CD4-positive, alpha-beta T cell treated with Interleukin-6 at 100 ng/mL for 8 hours (primary cell): ENCODE measurements around the gene ABCB6.
"Not testable (repeated sequence)": the region's sequence is repeated elsewhere in the genome, so short reads cannot be mapped to it uniquely, and the experiment has no call there.

Experiments
- DNase-seq: peaks from one replicate; pipeline ENCODE4 v3.0.0-alpha.2; 2020; ENCODE audit warnings: mixed read lengths, low spot score

ABCB6 gene

GRCh38 chr2:219218732-219219701 lies at the start of gene ABCB6:
Gene ABCB6 (minus strand): TSS chr2:219218958. CDS start chr2:219218673, 285 bp downstream.
- peak; percentile 87 for DNase-seq

DNA sequence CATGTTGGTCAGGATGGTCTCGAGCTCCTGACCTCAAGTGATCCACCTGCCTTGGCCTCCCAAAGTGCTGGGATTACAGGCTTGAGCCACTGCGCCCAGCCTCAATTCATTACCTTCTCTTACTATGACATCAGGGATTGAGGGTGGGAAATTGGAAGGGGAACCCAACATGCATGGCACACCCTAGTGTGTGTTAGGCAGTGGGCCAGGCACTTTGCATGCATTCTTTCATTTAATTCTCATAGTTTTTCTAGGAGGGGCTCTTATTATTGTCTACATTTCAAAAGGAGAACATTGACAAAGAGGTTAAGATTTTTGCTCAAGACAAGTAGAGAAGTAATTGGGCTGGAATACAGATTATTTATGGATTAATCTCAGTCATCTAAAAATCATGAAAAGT lies 49.5 kb upstream of the ABCB6 start:
- DNase-seq: no peak

DNA sequence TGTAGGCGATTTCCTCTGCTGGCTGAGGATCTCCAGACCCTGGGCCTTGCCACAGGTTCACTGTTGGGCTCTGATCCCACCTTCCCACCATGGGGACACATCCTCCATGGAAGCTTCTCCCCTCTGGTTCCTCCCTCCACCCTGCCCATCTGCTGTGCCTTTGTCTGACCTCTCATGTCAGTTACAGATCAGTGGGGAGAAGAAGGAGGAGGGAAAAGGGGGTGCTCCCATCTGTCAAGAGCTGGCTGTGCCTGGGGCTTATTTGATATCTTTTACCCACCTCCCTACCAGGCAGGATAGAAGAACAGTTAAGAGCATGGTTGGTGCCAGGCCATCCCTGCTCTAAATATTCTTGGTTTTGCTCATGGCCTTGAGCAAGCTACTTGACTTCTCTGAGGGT lies 48.1 kb upstream of the ABCB6 start:
- no peak for DNase-seq

DNA sequence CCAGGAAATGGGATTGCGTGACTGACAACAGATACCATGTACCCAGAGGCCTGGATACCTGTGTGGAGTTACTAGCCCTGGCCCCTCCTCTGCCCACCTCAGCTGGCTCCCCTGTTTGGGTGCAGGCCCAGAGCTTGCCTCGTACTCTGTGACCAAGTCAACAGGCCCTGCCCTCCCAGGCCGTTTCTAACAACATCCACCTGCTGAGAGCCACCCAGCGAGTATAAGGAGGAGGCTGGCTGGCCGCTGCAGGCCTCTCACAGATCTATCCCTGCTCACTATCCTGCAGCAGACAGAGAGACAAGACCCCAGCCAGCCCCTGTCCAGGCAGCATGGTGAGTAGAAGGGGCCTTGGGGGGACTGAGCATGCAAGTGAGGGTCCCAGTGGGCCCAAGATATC lies 47.5 kb upstream of the ABCB6 start:
- DNase-seq: no peak

GRCh38 chr2:219261024-219261855 lies 42.5 kb upstream of the ABCB6 start:
- DNase-seq: no peak

DNA sequence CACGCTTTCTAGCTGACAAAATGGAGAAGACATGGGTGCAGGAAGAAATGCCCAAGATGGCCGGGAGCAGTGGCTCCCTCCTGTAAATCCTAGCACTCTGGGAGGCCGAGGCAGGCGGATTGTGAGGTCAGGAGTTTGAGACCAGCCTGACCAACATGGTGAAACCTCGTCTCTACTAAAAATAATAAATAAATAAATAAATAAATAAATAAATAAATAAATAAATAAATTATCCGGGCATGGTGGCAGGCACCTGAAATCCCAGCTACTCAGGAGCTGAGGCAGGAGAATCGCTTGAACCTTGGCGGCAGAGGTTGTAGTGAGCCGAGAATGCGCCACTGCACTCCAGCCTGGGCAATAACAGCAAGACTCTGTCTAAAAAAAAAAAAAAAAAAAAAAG lies 40.2 kb upstream of the ABCB6 start:
- not testable (repeated sequence) for DNase-seq

- DNase-seq: peak; percentile 43
Observed at GRCh38 chr2:219254590-219255201, 35.9 kb upstream of the ABCB6 start.

GRCh38 chr2:219253753-219254589 lies 35.2 kb upstream of the ABCB6 start, which contains the start of gene TUBA4A:
Gene TUBA4A (minus strand): TSS chr2:219253918. CDS start chr2:219253858, 60 bp downstream.
- DNase-seq: peak; percentile 92

GRCh38 chr2:219252900-219253752 lies 34.4 kb upstream of the ABCB6 start, which contains the start of gene TUBA4B:
Gene TUBA4B (plus strand): TSS chr2:219253243. CDS start chr2:219253408, 165 bp downstream.
- DNase-seq: peak; percentile 43

- DNase-seq: no peak
Observed at GRCh38 chr2:219252570-219252899, 33.8 kb upstream of the ABCB6 start.

DNA sequence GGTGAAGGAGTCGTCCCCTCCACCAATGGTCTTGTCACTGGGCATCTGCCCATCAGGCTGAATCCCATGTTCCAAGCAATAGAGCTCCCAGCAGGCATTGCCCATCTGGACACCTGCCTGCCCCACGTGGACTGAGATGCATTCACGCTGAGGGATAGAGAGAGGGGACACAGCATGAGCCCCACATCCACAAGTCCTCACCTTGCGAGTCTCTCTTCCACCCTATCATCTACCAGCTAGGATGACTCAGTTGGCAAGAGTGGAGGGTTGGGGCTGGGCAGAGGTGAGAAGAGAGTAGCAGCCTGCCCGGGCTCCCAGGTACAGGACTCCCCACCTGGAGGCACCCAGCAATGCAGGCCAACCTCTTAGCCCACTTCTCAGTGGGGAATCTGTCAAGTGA lies 33.3 kb upstream of the ABCB6 start:
- peak; percentile 32 for DNase-seq

DNA sequence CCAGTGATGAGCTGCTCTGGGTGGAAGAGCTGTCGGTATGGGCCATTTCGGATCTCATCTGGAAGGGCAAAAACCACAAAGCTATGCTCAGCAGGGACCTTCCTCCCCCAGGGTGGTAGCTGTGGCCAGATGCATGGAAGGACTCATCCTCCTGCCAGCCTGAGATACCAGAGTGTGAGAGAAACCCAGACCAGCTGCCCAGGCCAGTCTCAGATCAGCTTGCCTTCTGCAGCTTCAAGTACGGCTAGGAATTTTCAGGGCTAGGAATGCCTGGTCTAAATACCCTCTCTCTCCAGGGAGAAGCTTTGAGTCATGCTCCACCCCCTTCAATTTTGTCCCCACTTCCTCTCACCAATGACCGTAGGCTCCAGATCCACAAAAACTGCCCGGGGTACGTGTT lies 32.9 kb upstream of the ABCB6 start:
- no peak for DNase-seq

DNA sequence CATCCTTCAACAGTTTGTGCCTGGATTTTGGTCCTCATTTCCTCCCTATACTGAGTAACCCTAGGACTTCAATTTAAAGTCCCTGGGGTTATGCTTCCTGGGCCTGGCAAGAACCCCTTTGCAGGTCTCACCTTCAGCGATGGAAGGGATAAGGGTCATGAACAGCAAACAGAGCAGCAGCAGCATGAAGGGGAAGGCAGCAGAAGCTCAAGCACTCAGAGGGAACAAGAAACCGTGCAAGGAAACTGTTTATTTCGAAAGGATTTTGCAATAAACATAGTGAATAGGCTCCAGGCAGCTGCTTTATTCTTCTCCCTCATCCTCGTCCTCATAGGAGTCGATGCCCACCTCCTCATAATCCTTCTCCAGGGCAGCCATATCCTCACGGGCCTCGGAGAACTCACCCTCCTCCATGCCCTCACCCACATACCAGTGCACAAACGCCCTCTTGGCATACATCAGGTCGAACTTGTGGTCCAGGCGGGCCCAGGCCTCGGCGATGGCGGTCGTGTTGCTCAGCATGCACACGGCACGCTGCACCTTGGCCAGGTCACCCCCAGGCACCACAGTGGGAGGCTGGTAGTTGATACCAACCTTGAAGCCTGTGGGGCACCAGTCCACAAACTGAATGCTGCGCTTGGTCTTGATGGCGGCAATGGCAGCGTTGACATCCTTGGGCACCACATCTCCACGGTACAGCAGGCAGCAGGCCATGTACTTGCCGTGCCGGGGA lies 31.5 kb upstream of the ABCB6 start:
- DNase-seq: peak; percentile 9

GRCh38 chr2:219249203-219249980 lies 30.6 kb upstream of the ABCB6 start:
- peak; percentile 75 for DNase-seq

- no peak for DNase-seq
Observed at GRCh38 chr2:219248845-219249202, 30.1 kb upstream of the ABCB6 start.

GRCh38 chr2:219247678-219248642 lies 29.2 kb upstream of the ABCB6 start:
- peak; percentile 84 for DNase-seq

DNA sequence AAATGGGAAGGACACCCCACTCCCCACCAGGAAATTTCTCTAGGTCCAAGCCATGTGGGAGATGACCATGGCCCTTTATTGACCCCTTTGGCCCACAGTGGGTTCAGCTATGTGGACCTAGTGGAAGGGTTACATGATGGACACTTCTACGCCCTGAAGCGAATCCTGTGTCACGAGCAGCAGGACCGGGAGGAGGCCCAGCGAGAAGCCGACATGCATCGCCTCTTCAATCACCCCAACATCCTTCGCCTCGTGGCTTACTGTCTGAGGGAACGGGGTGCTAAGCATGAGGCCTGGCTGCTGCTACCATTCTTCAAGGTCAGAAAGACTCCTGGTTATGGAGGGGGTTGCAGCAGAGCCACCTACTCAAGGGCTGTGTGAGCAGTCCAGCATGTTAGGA lies 27.8 kb upstream of the ABCB6 start:
- DNase-seq: no peak

DNA sequence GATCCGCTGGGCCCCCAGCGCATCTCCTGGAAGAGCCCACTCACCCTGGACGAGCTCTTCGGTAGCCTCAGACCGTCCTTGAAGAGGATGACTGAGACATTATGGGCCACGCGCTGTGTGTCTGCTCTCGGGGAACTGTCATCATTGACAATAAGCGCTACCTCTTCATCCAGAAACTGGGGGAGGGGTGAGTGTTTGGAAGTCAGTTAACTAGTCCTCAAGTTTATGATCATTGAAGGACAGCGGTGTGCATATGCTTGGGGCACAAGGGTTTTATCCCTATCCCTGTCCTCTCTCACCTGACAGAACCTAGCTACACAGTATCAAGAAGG lies 27.1 kb upstream of the ABCB6 start:
- no peak for DNase-seq
